ENCODE measurements around the gene COL23A1. TPM values are rescaled to one million over a fixed set of nuclear protein-coding genes. Genes with fewer than 3 reads are reported as not detected.

COL23A1 gene
- total RNA-seq, 1 experiment from 2014 or later = 15.0 TPM

DNA sequence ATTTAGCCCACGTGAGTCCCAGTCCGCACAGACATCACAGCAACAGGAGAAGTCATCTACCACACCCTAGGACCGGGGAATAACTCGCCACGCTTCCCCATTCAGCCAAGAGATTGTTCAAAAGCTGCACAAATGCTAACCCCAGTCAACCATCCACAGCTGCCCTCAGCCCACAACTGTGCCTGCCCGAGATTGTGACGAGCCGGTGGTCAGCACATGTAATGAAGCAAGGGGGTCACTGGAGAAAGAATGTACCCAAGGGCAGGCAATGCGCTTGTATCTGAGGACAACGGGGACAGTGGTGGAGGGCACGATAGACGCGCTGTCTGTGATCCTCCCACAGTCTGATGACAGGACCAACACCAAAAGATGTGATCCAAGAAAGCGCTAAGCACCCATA lies 67.8 kb downstream of the COL23A1 start:
- H3K4me1 Mint-ChIP-seq = peaks cover 20% of the 10 kb centered on the region
- TF ChIP-seq, protein P1, sequence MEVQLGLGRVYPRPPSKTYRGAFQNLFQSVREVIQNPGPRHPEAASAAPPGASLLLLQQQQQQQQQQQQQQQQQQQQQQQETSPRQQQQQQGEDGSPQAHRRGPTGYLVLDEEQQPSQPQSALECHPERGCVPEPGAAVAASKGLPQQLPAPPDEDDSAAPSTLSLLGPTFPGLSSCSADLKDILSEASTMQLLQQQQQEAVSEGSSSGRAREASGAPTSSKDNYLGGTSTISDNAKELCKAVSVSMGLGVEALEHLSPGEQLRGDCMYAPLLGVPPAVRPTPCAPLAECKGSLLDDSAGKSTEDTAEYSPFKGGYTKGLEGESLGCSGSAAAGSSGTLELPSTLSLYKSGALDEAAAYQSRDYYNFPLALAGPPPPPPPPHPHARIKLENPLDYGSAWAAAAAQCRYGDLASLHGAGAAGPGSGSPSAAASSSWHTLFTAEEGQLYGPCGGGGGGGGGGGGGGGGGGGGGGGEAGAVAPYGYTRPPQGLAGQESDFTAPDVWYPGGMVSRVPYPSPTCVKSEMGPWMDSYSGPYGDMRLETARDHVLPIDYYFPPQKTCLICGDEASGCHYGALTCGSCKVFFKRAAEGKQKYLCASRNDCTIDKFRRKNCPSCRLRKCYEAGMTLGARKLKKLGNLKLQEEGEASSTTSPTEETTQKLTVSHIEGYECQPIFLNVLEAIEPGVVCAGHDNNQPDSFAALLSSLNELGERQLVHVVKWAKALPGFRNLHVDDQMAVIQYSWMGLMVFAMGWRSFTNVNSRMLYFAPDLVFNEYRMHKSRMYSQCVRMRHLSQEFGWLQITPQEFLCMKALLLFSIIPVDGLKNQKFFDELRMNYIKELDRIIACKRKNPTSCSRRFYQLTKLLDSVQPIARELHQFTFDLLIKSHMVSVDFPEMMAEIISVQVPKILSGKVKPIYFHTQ (CRISPR knock-in tag; IDR thresholded peaks at IDR 0.05) = no peak
- TF ChIP-seq ESRRA (CRISPR knock-in tag; IDR thresholded peaks at IDR 0.05; ENCODE audit: borderline replicate concordance) = no peak
- no peak for TF ChIP-seq TEAD4 (CRISPR knock-in tag; IDR thresholded peaks at IDR 0.05)
- TF ChIP-seq, protein P2, sequence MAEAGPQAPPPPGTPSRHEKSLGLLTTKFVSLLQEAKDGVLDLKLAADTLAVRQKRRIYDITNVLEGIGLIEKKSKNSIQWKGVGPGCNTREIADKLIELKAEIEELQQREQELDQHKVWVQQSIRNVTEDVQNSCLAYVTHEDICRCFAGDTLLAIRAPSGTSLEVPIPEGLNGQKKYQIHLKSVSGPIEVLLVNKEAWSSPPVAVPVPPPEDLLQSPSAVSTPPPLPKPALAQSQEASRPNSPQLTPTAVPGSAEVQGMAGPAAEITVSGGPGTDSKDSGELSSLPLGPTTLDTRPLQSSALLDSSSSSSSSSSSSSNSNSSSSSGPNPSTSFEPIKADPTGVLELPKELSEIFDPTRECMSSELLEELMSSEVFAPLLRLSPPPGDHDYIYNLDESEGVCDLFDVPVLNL (CRISPR knock-in tag; IDR thresholded peaks at IDR 0.05; ENCODE audit: borderline replicate concordance, low read depth) = no peak
- TF ChIP-seq, protein P3, sequence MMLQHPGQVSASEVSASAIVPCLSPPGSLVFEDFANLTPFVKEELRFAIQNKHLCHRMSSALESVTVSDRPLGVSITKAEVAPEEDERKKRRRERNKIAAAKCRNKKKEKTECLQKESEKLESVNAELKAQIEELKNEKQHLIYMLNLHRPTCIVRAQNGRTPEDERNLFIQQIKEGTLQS (CRISPR knock-in tag; conservative IDR thresholded peaks at IDR 0.05) = no peak
- no peak for TF ChIP-seq KAT7 (CRISPR knock-in tag; IDR thresholded peaks at IDR 0.05; ENCODE audit: borderline replicate concordance)
- TF ChIP-seq, protein P4, sequence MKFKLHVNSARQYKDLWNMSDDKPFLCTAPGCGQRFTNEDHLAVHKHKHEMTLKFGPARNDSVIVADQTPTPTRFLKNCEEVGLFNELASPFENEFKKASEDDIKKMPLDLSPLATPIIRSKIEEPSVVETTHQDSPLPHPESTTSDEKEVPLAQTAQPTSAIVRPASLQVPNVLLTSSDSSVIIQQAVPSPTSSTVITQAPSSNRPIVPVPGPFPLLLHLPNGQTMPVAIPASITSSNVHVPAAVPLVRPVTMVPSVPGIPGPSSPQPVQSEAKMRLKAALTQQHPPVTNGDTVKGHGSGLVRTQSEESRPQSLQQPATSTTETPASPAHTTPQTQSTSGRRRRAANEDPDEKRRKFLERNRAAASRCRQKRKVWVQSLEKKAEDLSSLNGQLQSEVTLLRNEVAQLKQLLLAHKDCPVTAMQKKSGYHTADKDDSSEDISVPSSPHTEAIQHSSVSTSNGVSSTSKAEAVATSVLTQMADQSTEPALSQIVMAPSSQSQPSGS (CRISPR knock-in tag; IDR thresholded peaks at IDR 0.05; ENCODE audit: borderline replicate concordance, low read depth) = no peak
- TF ChIP-seq, protein P5, sequence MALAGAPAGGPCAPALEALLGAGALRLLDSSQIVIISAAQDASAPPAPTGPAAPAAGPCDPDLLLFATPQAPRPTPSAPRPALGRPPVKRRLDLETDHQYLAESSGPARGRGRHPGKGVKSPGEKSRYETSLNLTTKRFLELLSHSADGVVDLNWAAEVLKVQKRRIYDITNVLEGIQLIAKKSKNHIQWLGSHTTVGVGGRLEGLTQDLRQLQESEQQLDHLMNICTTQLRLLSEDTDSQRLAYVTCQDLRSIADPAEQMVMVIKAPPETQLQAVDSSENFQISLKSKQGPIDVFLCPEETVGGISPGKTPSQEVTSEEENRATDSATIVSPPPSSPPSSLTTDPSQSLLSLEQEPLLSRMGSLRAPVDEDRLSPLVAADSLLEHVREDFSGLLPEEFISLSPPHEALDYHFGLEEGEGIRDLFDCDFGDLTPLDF (CRISPR knock-in tag; IDR thresholded peaks at IDR 0.05) = no peak
- TF ChIP-seq EMX1 (CRISPR knock-in tag; IDR thresholded peaks at IDR 0.05) = no peak
- no peak for TF ChIP-seq CBFB (CRISPR knock-in tag; IDR thresholded peaks at IDR 0.05; ENCODE audit: low read depth)
- TF ChIP-seq FOXP1 (CRISPR knock-in tag; IDR thresholded peaks at IDR 0.05; ENCODE audit: borderline replicate concordance) = no peak
- TF ChIP-seq ZNF671 (CRISPR knock-in tag; IDR thresholded peaks at IDR 0.05) = no peak
- TF ChIP-seq, protein P6, sequence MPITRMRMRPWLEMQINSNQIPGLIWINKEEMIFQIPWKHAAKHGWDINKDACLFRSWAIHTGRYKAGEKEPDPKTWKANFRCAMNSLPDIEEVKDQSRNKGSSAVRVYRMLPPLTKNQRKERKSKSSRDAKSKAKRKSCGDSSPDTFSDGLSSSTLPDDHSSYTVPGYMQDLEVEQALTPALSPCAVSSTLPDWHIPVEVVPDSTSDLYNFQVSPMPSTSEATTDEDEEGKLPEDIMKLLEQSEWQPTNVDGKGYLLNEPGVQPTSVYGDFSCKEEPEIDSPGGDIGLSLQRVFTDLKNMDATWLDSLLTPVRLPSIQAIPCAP (CRISPR knock-in tag; IDR thresholded peaks at IDR 0.05) = no peak
- TF ChIP-seq, protein P7, sequence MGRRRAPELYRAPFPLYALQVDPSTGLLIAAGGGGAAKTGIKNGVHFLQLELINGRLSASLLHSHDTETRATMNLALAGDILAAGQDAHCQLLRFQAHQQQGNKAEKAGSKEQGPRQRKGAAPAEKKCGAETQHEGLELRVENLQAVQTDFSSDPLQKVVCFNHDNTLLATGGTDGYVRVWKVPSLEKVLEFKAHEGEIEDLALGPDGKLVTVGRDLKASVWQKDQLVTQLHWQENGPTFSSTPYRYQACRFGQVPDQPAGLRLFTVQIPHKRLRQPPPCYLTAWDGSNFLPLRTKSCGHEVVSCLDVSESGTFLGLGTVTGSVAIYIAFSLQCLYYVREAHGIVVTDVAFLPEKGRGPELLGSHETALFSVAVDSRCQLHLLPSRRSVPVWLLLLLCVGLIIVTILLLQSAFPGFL (CRISPR knock-in tag; IDR thresholded peaks at IDR 0.05; ENCODE audit: borderline replicate concordance) = no peak
- TF ChIP-seq, protein P8, sequence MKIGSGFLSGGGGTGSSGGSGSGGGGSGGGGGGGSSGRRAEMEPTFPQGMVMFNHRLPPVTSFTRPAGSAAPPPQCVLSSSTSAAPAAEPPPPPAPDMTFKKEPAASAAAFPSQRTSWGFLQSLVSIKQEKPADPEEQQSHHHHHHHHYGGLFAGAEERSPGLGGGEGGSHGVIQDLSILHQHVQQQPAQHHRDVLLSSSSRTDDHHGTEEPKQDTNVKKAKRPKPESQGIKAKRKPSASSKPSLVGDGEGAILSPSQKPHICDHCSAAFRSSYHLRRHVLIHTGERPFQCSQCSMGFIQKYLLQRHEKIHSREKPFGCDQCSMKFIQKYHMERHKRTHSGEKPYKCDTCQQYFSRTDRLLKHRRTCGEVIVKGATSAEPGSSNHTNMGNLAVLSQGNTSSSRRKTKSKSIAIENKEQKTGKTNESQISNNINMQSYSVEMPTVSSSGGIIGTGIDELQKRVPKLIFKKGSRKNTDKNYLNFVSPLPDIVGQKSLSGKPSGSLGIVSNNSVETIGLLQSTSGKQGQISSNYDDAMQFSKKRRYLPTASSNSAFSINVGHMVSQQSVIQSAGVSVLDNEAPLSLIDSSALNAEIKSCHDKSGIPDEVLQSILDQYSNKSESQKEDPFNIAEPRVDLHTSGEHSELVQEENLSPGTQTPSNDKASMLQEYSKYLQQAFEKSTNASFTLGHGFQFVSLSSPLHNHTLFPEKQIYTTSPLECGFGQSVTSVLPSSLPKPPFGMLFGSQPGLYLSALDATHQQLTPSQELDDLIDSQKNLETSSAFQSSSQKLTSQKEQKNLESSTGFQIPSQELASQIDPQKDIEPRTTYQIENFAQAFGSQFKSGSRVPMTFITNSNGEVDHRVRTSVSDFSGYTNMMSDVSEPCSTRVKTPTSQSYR (CRISPR knock-in tag; IDR thresholded peaks at IDR 0.05) = no peak
- no peak for TF ChIP-seq ETV6 (CRISPR knock-in tag; IDR thresholded peaks at IDR 0.05)
- TF ChIP-seq, protein P9, sequence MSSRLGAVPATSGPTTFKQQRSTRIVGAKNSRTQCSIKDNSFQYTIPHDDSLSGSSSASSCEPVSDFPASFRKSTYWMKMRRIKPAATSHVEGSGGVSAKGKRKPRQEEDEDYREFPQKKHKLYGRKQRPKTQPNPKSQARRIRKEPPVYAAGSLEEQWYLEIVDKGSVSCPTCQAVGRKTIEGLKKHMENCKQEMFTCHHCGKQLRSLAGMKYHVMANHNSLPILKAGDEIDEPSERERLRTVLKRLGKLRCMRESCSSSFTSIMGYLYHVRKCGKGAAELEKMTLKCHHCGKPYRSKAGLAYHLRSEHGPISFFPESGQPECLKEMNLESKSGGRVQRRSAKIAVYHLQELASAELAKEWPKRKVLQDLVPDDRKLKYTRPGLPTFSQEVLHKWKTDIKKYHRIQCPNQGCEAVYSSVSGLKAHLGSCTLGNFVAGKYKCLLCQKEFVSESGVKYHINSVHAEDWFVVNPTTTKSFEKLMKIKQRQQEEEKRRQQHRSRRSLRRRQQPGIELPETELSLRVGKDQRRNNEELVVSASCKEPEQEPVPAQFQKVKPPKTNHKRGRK (CRISPR knock-in tag; IDR thresholded peaks at IDR 0.05; ENCODE audit: borderline replicate concordance) = no peak
- TF ChIP-seq HMGA2 (CRISPR knock-in tag; IDR thresholded peaks at IDR 0.05) = no peak
- TF ChIP-seq CREM (CRISPR knock-in tag; IDR thresholded peaks at IDR 0.05) = no peak
- TF ChIP-seq, protein P10, sequence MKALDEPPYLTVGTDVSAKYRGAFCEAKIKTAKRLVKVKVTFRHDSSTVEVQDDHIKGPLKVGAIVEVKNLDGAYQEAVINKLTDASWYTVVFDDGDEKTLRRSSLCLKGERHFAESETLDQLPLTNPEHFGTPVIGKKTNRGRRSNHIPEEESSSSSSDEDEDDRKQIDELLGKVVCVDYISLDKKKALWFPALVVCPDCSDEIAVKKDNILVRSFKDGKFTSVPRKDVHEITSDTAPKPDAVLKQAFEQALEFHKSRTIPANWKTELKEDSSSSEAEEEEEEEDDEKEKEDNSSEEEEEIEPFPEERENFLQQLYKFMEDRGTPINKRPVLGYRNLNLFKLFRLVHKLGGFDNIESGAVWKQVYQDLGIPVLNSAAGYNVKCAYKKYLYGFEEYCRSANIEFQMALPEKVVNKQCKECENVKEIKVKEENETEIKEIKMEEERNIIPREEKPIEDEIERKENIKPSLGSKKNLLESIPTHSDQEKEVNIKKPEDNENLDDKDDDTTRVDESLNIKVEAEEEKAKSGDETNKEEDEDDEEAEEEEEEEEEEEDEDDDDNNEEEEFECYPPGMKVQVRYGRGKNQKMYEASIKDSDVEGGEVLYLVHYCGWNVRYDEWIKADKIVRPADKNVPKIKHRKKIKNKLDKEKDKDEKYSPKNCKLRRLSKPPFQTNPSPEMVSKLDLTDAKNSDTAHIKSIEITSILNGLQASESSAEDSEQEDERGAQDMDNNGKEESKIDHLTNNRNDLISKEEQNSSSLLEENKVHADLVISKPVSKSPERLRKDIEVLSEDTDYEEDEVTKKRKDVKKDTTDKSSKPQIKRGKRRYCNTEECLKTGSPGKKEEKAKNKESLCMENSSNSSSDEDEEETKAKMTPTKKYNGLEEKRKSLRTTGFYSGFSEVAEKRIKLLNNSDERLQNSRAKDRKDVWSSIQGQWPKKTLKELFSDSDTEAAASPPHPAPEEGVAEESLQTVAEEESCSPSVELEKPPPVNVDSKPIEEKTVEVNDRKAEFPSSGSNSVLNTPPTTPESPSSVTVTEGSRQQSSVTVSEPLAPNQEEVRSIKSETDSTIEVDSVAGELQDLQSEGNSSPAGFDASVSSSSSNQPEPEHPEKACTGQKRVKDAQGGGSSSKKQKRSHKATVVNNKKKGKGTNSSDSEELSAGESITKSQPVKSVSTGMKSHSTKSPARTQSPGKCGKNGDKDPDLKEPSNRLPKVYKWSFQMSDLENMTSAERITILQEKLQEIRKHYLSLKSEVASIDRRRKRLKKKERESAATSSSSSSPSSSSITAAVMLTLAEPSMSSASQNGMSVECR (CRISPR knock-in tag; IDR thresholded peaks at IDR 0.05; ENCODE audit: borderline replicate concordance) = no peak
- DNase-seq (ENCODE audit: low spot score) (no peak), ATAC-seq (no peak)
- H3K27ac Mint-ChIP-seq = no peak overlapping the region
- no peaks in the 10 kb centered on the region for H3K27me3 Mint-ChIP-seq (ENCODE audit: low read depth)
- POLR2A ChIA-PET = no interaction called here
- peaks cover 24% of the 10 kb centered on the region for H3K9me3 Mint-ChIP-seq
- CTCF ChIA-PET = no interaction called here
- H3K36me3 Mint-ChIP-seq = peaks cover 12% of the 10 kb centered on the region
- no peak overlapping the region for H3K4me3 Mint-ChIP-seq
